Measurements from ENCODE around the gene RAB36. TPM values are rescaled to one million over a fixed set of nuclear protein-coding genes. Genes with fewer than 3 reads are reported as not detected.

RAB36 gene
- total RNA-seq, 1 donor from 2014 or later, result 2.9 TPM

GRCh38 chr22:23098718-23099530 is 46.4 kb upstream of the RAB36 start:
- no peaks in the 10 kb centered on the region for H3K4me1 Mint-ChIP-seq (ENCODE audit: low read depth)
- H3K36me3 Mint-ChIP-seq (ENCODE audit: low read depth), result no peaks in the 10 kb centered on the region
- no peak overlapping the region for H3K4me3 Mint-ChIP-seq (ENCODE audit: unreplicated experiment)
- DNase-seq (ENCODE audit: low spot score), result no peak
- TF ChIP-seq, protein P1, sequence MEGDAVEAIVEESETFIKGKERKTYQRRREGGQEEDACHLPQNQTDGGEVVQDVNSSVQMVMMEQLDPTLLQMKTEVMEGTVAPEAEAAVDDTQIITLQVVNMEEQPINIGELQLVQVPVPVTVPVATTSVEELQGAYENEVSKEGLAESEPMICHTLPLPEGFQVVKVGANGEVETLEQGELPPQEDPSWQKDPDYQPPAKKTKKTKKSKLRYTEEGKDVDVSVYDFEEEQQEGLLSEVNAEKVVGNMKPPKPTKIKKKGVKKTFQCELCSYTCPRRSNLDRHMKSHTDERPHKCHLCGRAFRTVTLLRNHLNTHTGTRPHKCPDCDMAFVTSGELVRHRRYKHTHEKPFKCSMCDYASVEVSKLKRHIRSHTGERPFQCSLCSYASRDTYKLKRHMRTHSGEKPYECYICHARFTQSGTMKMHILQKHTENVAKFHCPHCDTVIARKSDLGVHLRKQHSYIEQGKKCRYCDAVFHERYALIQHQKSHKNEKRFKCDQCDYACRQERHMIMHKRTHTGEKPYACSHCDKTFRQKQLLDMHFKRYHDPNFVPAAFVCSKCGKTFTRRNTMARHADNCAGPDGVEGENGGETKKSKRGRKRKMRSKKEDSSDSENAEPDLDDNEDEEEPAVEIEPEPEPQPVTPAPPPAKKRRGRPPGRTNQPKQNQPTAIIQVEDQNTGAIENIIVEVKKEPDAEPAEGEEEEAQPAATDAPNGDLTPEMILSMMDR (IDR thresholded peaks at IDR 0.05), result no peak
- no peaks in the 10 kb centered on the region for H3K27me3 Mint-ChIP-seq (ENCODE audit: low read depth)
- H3K9me3 Mint-ChIP-seq (ENCODE audit: low read depth), result no peaks in the 10 kb centered on the region
- H3K27ac Mint-ChIP-seq (ENCODE audit: unreplicated experiment), result no peak overlapping the region

- Mint-ChIP-seq H3K27me3 (ENCODE audit: low read depth) (no peaks in the 10 kb centered on the region), H3K9me3 (ENCODE audit: low read depth) (no peaks in the 10 kb centered on the region), H3K36me3 (ENCODE audit: low read depth) (no peaks in the 10 kb centered on the region), H3K27ac (ENCODE audit: unreplicated experiment) (no peak overlapping the region), H3K4me1 (ENCODE audit: low read depth) (no peaks in the 10 kb centered on the region), H3K4me3 (ENCODE audit: unreplicated experiment) (no peak overlapping the region)
- no peak for DNase-seq (ENCODE audit: low spot score)
- TF ChIP-seq, protein P1 (IDR thresholded peaks at IDR 0.05), result no peak
Observed at GRCh38 chr22:23099531-23099804, 45.8 kb upstream of the RAB36 start.

DNA sequence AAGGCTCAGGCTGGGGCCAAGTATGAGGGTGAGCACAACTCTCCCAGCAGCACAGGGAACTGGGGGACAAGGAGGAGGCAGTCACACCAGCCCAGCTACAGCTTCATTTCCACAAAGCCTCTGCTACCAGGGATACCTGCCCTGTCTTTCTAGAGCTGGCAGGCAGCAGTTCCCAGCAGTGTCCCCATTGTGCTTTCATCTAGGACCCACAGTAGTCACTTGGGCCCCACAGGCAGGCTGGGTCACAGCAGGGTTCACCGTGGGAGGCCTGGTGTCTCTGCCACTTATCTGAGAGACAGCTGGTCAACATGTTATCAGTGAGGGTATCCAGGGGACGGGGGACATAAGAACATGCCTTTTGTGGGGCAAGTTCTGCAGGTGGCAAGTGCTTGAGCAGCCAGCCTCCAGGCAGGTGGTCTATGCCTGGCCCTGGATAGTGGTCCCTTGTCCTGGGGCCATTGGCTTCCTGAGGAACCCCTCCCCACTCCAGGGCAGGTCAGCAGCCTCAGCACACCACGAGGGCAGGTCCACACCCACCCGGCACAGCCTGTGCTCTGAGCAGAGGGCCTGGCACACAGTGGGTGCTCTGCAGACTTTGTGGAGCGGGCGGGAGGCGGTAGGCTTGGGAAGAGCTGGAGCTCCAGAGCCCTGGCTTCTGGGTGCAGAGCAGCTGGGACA is 45.0 kb upstream of the RAB36 start:
- H3K27me3 Mint-ChIP-seq (ENCODE audit: low read depth), result no peaks in the 10 kb centered on the region
- no peaks in the 10 kb centered on the region for H3K9me3 Mint-ChIP-seq (ENCODE audit: low read depth)
- no peak for DNase-seq (ENCODE audit: low spot score)
- no peak overlapping the region for H3K4me3 Mint-ChIP-seq (ENCODE audit: unreplicated experiment)
- H3K27ac Mint-ChIP-seq (ENCODE audit: unreplicated experiment), result no peak overlapping the region
- H3K36me3 Mint-ChIP-seq (ENCODE audit: low read depth), result no peaks in the 10 kb centered on the region
- no peaks in the 10 kb centered on the region for H3K4me1 Mint-ChIP-seq (ENCODE audit: low read depth)
- TF ChIP-seq, protein P1 (IDR thresholded peaks at IDR 0.05), result no peak

GRCh38 chr22:23101524-23101923 is 43.8 kb upstream of the RAB36 start:
- H3K4me3 Mint-ChIP-seq (ENCODE audit: unreplicated experiment), result no peak overlapping the region
- no peaks in the 10 kb centered on the region for H3K9me3 Mint-ChIP-seq (ENCODE audit: low read depth)
- no peak overlapping the region for H3K27ac Mint-ChIP-seq (ENCODE audit: unreplicated experiment)
- H3K27me3 Mint-ChIP-seq (ENCODE audit: low read depth), result no peaks in the 10 kb centered on the region
- H3K4me1 Mint-ChIP-seq (ENCODE audit: low read depth), result no peaks in the 10 kb centered on the region
- no peak for DNase-seq (ENCODE audit: low spot score)
- TF ChIP-seq, protein P1 (IDR thresholded peaks at IDR 0.05), result no peak
- H3K36me3 Mint-ChIP-seq (ENCODE audit: low read depth), result no peaks in the 10 kb centered on the region

DNA sequence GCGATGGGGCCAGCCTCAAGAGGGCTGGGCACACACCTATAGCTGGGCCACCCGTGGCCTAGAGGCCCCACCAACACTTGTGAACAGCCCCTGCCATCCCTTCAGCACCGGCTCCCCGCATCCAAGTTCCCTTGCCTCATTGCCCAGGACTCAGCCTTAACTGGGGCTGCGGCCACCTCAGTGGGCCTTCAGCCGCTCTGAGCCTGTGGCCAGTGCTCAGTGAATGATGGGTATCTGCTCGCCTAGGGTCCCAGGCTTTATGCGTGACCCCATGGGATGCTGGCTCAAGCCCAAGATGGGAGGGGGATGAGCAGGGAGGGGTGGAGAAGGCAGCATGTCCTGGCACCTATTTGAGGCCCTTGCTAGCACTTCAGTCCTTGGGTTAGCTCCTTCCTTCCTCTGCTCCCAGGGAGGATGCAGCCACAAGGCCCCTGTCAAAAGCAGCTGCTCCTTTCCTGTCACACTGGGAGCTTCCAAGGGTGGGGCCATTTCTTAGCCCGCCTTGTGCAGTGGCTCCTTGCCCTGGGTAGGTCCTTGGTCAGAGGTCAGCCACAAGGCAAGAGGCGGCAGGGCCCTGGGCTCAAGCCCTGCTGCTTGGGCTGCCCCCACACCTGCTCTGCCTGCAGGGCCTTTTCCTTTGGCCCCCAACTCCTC is 43.1 kb upstream of the RAB36 start:
- Mint-ChIP-seq H3K27me3 (ENCODE audit: low read depth) (no peaks in the 10 kb centered on the region), H3K36me3 (ENCODE audit: low read depth) (no peaks in the 10 kb centered on the region), H3K27ac (ENCODE audit: unreplicated experiment) (no peak overlapping the region), H3K9me3 (ENCODE audit: low read depth) (no peaks in the 10 kb centered on the region), H3K4me3 (ENCODE audit: unreplicated experiment) (no peak overlapping the region), H3K4me1 (ENCODE audit: low read depth) (no peaks in the 10 kb centered on the region)
- DNase-seq (ENCODE audit: low spot score), result no peak
- TF ChIP-seq, protein P1 (IDR thresholded peaks at IDR 0.05), result no peak
